Activated T-helper 2 cell treated with anti-CD3 and anti-CD28 coated beads, Interferon-gamma antibody, Interleukin-2, Interleukin-4, amounts not matched to agents 10 μg/mL and 5 μg/mL and 100 μg/mL, durations not matched to agents 14 hours and 24 hours and 36 hours (primary cell): Measurements from ENCODE around the gene SASH1. TPM values are rescaled to one million over a fixed set of nuclear protein-coding genes. Genes with fewer than 3 reads are reported as not detected.

Experiments
- DNase-seq: peaks from one replicate; pipeline ENCODE4 v3.0.0; 2021; ENCODE audit warnings: low spot score
- H3K27ac Mint-ChIP-seq: one replicate; pipeline ENCODE4 v1.8.0; 2021; ENCODE audit warnings: mixed read lengths
- H3K27me3 Mint-ChIP-seq: one replicate; pipeline ENCODE4 v1.8.0; 2021; ENCODE audit warnings: low read depth, mixed read lengths
- H3K36me3 Mint-ChIP-seq: one replicate; pipeline ENCODE4 v1.8.0; 2021; ENCODE audit warnings: low read depth, mixed read lengths
- H3K4me1 Mint-ChIP-seq: one replicate; pipeline ENCODE4 v1.8.0; 2021; ENCODE audit warnings: low read depth, mixed read lengths
- H3K4me3 Mint-ChIP-seq: one replicate; pipeline ENCODE4 v1.8.0; 2021; ENCODE audit warnings: low read depth, mild to moderate bottlenecking, moderate library complexity, mixed read lengths
- H3K9me3 Mint-ChIP-seq: one replicate; pipeline ENCODE4 v1.8.0; 2021; ENCODE audit warnings: mixed read lengths
- intact Hi-C: fragments of 100-400 bp; cut with micrococcal nuclease; formaldehyde crosslinking; loops from one replicate; pipeline ENCODE4 v1.15.1; 2023
- total RNA-seq: library from RNA; stranded (reverse); gene quantifications from 2 replicates; pipeline ENCODE4 v1.2.3, GENCODE V29; 2022

The SASH1 gene
- 0.52 and 0.74 TPM in 2 replicates for total RNA-seq

DNA sequence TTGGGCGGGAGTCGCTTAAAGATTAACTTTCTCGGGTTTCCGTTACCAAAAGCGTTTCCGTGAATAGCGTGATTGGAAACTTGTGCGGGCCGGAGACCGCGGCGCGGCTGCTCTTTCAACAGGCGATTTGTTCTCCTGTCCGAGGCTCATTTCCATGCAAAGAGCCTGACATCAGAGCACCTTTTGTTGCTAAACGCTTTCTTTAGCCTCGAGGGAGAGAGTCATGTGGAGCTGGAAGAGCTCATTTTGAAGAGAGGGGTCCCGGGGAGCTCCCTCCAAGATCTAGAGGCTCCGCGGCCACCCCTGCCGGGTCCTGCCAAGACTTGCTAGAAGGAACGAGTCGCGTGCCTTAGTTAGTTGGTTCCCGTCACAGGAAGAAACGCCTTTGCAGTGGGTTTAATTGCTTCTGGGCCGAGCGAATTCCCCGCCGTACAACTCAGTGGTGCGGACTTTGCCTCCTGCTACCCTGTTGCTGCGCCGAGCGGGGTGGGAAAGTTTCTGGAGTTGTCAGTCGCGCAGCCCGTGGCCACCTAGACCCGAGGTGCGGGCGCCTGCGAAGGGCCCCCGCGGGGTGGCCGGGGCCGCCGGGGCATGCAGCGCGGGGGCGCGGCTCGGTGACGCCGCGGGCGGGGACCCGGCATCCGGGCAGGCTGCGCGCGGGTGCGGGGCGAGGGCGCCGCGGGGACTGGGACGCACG, at the start of gene SASH1:
SASH1 (plus strand) TSS at position 489 of the 697 bp plus-strand sequence. CDS start 230 bp downstream, outside the sequence.
- intact Hi-C loops: no loop called here

DNA sequence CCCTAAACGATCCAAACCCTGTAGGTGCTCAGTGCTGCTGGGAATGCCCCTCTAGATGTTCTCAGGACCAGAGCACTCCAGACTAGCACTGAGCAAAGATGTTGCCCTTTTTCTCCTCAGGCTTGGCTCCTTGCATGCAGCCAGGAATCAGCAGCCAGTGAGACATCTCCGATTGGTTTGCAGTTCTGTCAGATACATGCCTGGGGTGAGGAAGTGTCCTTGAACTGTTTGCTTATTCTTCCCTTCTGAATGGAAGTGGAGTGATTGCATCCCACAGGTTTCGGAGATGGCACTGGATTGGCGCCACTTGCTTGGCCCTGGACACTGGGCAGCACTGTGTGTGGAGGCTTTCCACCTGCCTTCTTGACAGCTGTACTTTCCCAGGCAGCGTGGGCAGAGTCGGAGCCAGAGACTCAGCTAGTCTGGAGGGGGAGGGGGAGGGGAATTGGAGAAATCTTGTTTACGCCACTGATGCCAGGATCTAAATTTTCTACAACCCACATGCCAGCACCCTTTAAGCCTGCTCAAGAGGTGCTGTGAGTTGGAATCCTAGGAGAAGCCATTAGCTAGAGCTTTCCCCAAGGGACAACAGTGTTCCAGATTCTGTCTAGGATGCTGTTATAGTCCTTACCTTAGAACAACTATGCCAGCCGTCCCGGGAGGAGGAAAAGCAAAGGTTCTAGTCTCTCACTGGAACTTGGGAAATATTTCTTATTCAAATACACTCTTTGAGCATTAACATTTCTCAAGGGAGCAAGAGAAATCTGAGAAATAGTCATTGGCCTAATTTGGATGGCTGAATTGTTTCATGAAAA, 49.2 kb upstream of the SASH1 start:
- Mint-ChIP-seq H3K27ac (no peak overlapping the region), H3K4me1 (no peaks in the 10 kb centered on the region), H3K36me3 (no peaks in the 10 kb centered on the region), H3K4me3 (no peak overlapping the region), H3K9me3 (no peaks in the 10 kb centered on the region), H3K27me3 (no peaks in the 10 kb centered on the region)
- no peak for DNase-seq
- intact Hi-C loops: no loop called here

More for the DNA sequence above, at the start of gene SASH1:
- H3K4me3 Mint-ChIP-seq: peak within 1 kb of the TSS; percentile 81
- no peak within 1 kb of the TSS for H3K27ac Mint-ChIP-seq
- peak; percentile 9 for DNase-seq
- H3K9me3 Mint-ChIP-seq: no peaks in the 10 kb centered on the region
- H3K27me3 Mint-ChIP-seq: peaks cover 41% of the 10 kb centered on the region
- no peaks in the 10 kb centered on the region for H3K36me3 Mint-ChIP-seq
- peaks cover 12% of the 10 kb centered on the region for H3K4me1 Mint-ChIP-seq

GRCh38 chr6:148294059-148294458, 48.6 kb upstream of the SASH1 start:
- no peaks in the 10 kb centered on the region for H3K9me3 Mint-ChIP-seq
- H3K36me3 Mint-ChIP-seq: no peaks in the 10 kb centered on the region
- no peak for DNase-seq
- intact Hi-C loops: no loop called here
- no peaks in the 10 kb centered on the region for H3K4me1 Mint-ChIP-seq
- H3K27me3 Mint-ChIP-seq: no peaks in the 10 kb centered on the region
- no peak overlapping the region for H3K27ac Mint-ChIP-seq
- no peak overlapping the region for H3K4me3 Mint-ChIP-seq

DNA sequence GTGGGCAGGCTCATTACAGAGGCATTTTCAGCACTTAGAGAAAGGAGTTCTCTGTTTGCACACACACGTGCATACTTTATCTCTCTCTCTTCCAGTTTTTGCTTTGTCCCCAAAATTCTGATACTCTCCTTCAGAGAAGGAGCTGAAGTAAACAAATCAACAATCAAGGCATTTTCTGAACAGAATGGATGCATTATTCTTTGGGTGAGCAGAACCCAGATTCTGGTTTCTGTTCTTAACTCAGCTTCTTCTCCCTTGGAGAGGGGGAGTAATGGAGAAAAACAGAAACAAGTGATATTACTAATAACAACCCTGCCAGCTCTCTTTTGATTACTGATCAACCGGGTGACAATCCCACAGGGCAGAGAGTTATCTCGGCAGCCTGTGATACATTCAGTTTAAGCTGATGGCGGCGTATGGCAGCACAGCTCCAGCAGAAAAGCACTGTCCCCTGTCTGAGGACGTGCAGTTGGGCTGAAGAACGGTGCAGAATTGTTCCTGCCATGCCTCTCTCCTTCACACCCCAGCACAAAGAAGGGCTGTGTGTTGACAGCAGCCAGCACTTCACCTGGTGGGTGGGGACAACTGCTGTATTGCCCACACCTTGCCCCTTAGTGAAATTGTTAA, 47.3 kb upstream of the SASH1 start:
- Mint-ChIP-seq H3K36me3 (no peaks in the 10 kb centered on the region), H3K4me1 (no peaks in the 10 kb centered on the region), H3K27ac (no peak overlapping the region), H3K4me3 (no peak overlapping the region), H3K9me3 (no peaks in the 10 kb centered on the region), H3K27me3 (no peaks in the 10 kb centered on the region)
- intact Hi-C loops: no loop called here
- DNase-seq: no peak

- intact Hi-C loops: no loop called here
- no peak for DNase-seq
- Mint-ChIP-seq H3K36me3 (no peaks in the 10 kb centered on the region), H3K4me1 (no peaks in the 10 kb centered on the region), H3K27ac (no peak overlapping the region), H3K9me3 (no peaks in the 10 kb centered on the region), H3K27me3 (no peaks in the 10 kb centered on the region), H3K4me3 (no peak overlapping the region)
Measured at GRCh38 chr6:148296771-148297170, 45.9 kb upstream of the SASH1 start.

- no peak overlapping the region for H3K27ac Mint-ChIP-seq
- no peaks in the 10 kb centered on the region for H3K4me1 Mint-ChIP-seq
- no peaks in the 10 kb centered on the region for H3K27me3 Mint-ChIP-seq
- DNase-seq: no peak
- H3K4me3 Mint-ChIP-seq: no peak overlapping the region
- intact Hi-C loops: no loop called here
- H3K9me3 Mint-ChIP-seq: no peaks in the 10 kb centered on the region
- H3K36me3 Mint-ChIP-seq: no peaks in the 10 kb centered on the region
Measured at GRCh38 chr6:148298683-148299082, 44.0 kb upstream of the SASH1 start.

DNA sequence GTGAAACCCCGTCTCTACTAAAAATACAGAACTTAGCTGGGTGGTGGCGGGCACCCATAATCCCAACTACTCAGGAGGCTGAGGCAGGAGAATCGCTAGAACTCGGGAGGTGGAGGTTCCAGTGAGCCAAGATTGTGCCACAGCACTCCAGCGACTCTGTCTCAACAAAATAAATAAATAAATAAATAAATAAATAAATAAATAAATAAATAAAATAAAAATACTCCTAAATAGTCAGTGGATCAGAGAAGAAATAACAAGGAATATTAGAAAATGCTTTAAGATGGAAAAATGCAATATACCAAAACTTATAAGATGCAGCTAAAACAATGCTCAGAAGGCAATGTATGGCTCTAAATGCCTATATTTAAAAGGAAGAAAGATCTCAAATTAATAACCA, 39.0 kb upstream of the SASH1 start:
- intact Hi-C loops: no loop called here
- H3K27me3 Mint-ChIP-seq: no peaks in the 10 kb centered on the region
- H3K27ac Mint-ChIP-seq: no peak overlapping the region
- H3K9me3 Mint-ChIP-seq: no peaks in the 10 kb centered on the region
- no peak overlapping the region for H3K4me3 Mint-ChIP-seq
- H3K36me3 Mint-ChIP-seq: no peaks in the 10 kb centered on the region
- DNase-seq: no peak
- H3K4me1 Mint-ChIP-seq: no peaks in the 10 kb centered on the region

DNA sequence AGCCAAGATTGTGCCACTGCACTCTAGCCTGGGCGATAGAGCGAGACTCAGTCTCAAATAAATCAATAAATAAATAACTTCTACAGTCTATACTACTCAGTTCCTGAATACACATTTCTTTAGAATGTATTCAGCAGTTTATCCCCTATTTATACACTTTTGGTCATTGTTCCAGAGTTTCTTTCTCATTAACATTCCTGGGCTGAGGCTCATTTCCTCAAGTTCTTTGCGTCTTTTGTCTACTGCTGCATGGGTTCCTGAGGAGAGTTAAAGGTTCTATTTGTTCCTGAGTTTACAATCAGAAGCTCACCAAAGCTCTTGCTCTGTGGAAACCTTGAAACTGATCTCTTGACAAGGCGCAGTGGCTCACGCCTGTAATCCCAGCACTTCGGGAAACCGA, 37.7 kb upstream of the SASH1 start:
- H3K9me3 Mint-ChIP-seq: no peaks in the 10 kb centered on the region
- H3K27ac Mint-ChIP-seq: no peak overlapping the region
- H3K4me3 Mint-ChIP-seq: no peak overlapping the region
- no peak for DNase-seq
- H3K4me1 Mint-ChIP-seq: no peaks in the 10 kb centered on the region
- no peaks in the 10 kb centered on the region for H3K27me3 Mint-ChIP-seq
- intact Hi-C loops: no loop called here
- no peaks in the 10 kb centered on the region for H3K36me3 Mint-ChIP-seq

DNA sequence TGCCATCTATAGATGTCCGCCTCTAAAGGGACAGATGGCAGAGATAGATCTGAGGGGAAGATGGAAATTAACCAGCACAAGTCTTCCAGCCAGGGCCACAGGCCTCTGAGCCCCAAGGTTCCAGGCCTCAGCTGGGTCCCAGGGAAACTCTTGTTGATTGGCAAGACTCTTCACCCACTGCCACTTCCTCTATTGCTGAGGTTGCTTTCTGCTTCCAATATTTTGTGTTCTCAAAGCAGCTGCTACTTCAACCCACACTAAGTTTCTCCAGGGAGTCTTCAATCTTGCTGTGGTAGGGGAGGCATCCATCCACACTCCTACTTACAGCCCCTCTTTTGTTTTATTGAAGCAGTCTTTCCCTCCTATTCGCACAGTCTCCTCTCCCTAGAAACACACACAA, 36.4 kb upstream of the SASH1 start:
- Mint-ChIP-seq H3K27ac (no peak overlapping the region), H3K4me3 (no peak overlapping the region), H3K36me3 (no peaks in the 10 kb centered on the region), H3K4me1 (no peaks in the 10 kb centered on the region), H3K9me3 (no peaks in the 10 kb centered on the region), H3K27me3 (no peaks in the 10 kb centered on the region)
- DNase-seq: no peak
- intact Hi-C loops: no loop called here

- intact Hi-C loops: no loop called here
- Mint-ChIP-seq H3K9me3 (no peaks in the 10 kb centered on the region), H3K36me3 (no peaks in the 10 kb centered on the region), H3K4me1 (no peaks in the 10 kb centered on the region), H3K4me3 (no peak overlapping the region), H3K27ac (no peak overlapping the region), H3K27me3 (no peaks in the 10 kb centered on the region)
- no peak for DNase-seq
Measured at GRCh38 chr6:148307405-148307804, 35.2 kb upstream of the SASH1 start.

DNA sequence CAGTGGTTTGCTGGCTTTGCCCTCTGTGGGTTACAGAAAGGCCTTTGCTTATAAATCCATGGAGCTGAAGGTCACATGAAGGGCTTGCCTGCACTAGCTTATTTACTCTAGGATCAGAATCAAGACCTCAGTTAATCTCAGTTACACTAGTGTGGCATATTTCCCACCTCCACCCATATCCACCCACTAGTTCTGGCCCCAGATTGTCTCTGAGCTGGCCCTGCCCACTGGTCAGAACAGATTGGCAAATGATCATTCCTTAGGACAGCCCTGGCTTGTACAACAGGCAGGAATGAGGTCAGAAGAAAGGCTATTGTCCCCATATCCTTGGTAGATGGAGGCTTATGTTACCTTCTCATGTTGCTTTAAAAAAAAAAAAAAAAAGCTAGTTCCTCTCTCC, 33.3 kb upstream of the SASH1 start:
- no peaks in the 10 kb centered on the region for H3K9me3 Mint-ChIP-seq
- H3K27me3 Mint-ChIP-seq: peaks cover 4% of the 10 kb centered on the region
- no peak overlapping the region for H3K27ac Mint-ChIP-seq
- no peak overlapping the region for H3K4me3 Mint-ChIP-seq
- no peak for DNase-seq
- H3K36me3 Mint-ChIP-seq: no peaks in the 10 kb centered on the region
- no peaks in the 10 kb centered on the region for H3K4me1 Mint-ChIP-seq
- intact Hi-C loops: no loop called here

- H3K27ac Mint-ChIP-seq: no peak overlapping the region
- H3K9me3 Mint-ChIP-seq: no peaks in the 10 kb centered on the region
- H3K36me3 Mint-ChIP-seq: no peaks in the 10 kb centered on the region
- peaks cover 4% of the 10 kb centered on the region for H3K27me3 Mint-ChIP-seq
- no peaks in the 10 kb centered on the region for H3K4me1 Mint-ChIP-seq
- H3K4me3 Mint-ChIP-seq: no peak overlapping the region
- no peak for DNase-seq
- intact Hi-C loops: no loop called here
Measured at GRCh38 chr6:148311966-148312669, 30.5 kb upstream of the SASH1 start.
